Measurements from ENCODE around the gene CHTF18. TPM values are rescaled to one million over a fixed set of nuclear protein-coding genes. Genes with fewer than 3 reads are reported as not detected.
A peak's percentile ranks its signal among the peaks of the same experiment; 100 is the strongest.

CHTF18 gene
- total RNA-seq, 1 experiment from 2014 or later, result 120 TPM

GRCh38 chr16:785563-786535 lies 2.6 kb upstream of the CHTF18 start:
- H3K4me1 Mint-ChIP-seq, result peaks cover 0 to 2% of the 10 kb centered on the region in 2 experiments; a peak in 1 of 4 replicates
- Histone ChIP-seq H3T11ph (ENCODE audit: low read length) (no peak overlapping the region), H3K27ac (ENCODE audit: insufficient read length, low read depth, low read length) (no peak overlapping the region), H3K4me1 (ENCODE audit: insufficient read depth, low read length) (no peaks in the 10 kb centered on the region), H2BK5ac (ENCODE audit: insufficient read length, low read length) (no peak overlapping the region), H3K79me1 (ENCODE audit: insufficient read depth, low read depth, low read length, poor library complexity, severe bottlenecking) (peaks cover 2% of the 10 kb centered on the region), H3K4me2 (ENCODE audit: insufficient read depth, insufficient read length, low read length) (no peak overlapping the region), H2BK15ac (ENCODE audit: low read depth, low read length) (no peak overlapping the region), H3K9ac (ENCODE audit: extremely low read depth, insufficient read length, low read length) (no peak overlapping the region), H4K91ac (ENCODE audit: insufficient read length, low read depth, low read length) (no peak overlapping the region), H4K8ac (replicated peaks; ENCODE audit: insufficient read length, low read depth, low read length) (no peak overlapping the region), H2BK20ac (ENCODE audit: low read depth, low read length, poor library complexity, severe bottlenecking) (no peak overlapping the region), H3K79me2 (ENCODE audit: insufficient read depth, low read length) (no peaks in the 10 kb centered on the region; the same call in 1 of the 2 replicates), H3K27me3 (ENCODE audit: insufficient read depth, low read length) (no peaks in the 10 kb centered on the region), H3K56ac (ENCODE audit: insufficient read length, low read depth, low read length) (no peak overlapping the region), H3K9me3 (ENCODE audit: control insufficient read depth, low read depth, low read length) (no peaks in the 10 kb centered on the region), H2AK5ac (ENCODE audit: insufficient read length, low read length) (no peak overlapping the region), H2AFZ (ENCODE audit: low read length) (no peak overlapping the region), H4K20me1 (ENCODE audit: control insufficient read depth, insufficient read depth, insufficient read length) (peaks cover under 1% of the 10 kb centered on the region), H3K4ac (ENCODE audit: low read depth, low read length) (no peak overlapping the region), H3K23me2 (ENCODE audit: insufficient read length, low read depth, low read length, poor library complexity, severe bottlenecking) (peaks cover 11% of the 10 kb centered on the region), H2BK120ac (ENCODE audit: low read depth, low read length, poor library complexity, severe bottlenecking) (no peak overlapping the region), H3K18ac (ENCODE audit: insufficient read length, low read depth, low read length) (no peak overlapping the region), H4K5ac (ENCODE audit: insufficient read length, low read depth, low read length) (no peak overlapping the region), H3K14ac (ENCODE audit: insufficient read depth, low read length) (no peak overlapping the region), H3K23ac (ENCODE audit: insufficient read length, low read depth, low read length) (no peak overlapping the region), H2BK12ac (ENCODE audit: insufficient read length, low read depth, low read length) (no peak overlapping the region)
- H3K27me3 Mint-ChIP-seq (ENCODE audit: low read depth), result peaks cover 6% of the 10 kb centered on the region
- no peak overlapping the region for H3K27ac Mint-ChIP-seq
- no peaks in the 10 kb centered on the region for H3K9me3 Mint-ChIP-seq
- TF ChIP-seq CTCF (conservative IDR thresholded peaks at IDR 0.05), result peak; percentile 96
- peak overlapping the region; percentile 41 to 68 for H3K4me3 Mint-ChIP-seq
- peaks cover 0 to 16% (median 13%) of the 10 kb centered on the region in 3 experiments; a peak in 5 of 7 replicates for H3K36me3 Mint-ChIP-seq (ENCODE audit: insufficient read depth in 1 of 3, low read depth in 3 of 3)
- DNase-seq, result peak; percentile 90
- WGBS (ENCODE audit: extremely low coverage, insufficient read length, low lambda C conversion rate), result no CpG with 5 or more reads among the region's 58 CpGs
